Ureter (tissue), 1 donor: ENCODE data around the gene ARMC10. TPM values are rescaled to one million over a fixed set of nuclear protein-coding genes. Genes with fewer than 3 reads are reported as not detected.
"Not testable (repeated sequence)": the region's sequence is repeated elsewhere in the genome, so short reads cannot be mapped to it uniquely, and the experiment has no call there.

ENCODE experiments used
- DNase-seq: peaks from one replicate; pipeline ENCODE4 v3.0.0-alpha.2; 2020; ENCODE audit warnings: low spot score
- total RNA-seq: library from RNA; stranded (reverse); gene quantifications from one replicate; pipeline ENCODE4 v1.2.4, GENCODE V29; 2023
- donor health status: DM: yes; HTN: yes; CAD: no.

ARMC10 gene
- total RNA-seq, 1 donor from 2014 or later: 58.0 TPM

- DNase-seq: not testable (repeated sequence)
Measured at GRCh38 chr7:103078226-103078625, 3.3 kb downstream of the ARMC10 start.

DNA sequence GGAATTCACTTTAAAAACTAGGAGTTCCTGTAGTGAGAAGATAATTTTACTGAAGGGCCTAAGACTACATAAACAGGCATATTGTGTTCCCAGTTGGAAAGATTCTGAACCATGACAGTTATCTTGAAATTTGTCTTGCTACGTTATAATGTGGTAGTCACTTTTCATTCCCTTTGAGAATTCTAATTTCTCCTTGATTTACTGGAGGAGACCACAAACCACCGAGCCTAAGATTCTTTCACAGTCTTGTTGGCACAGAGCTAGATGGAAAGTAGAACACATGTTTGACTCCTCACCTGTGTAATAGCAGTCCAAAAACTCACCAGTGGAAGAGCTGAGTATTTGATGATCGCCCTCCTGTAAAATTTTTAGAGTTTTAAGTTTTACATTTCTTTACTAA lies 4.9 kb downstream of the ARMC10 start:
- DNase-seq: no peak

- DNase-seq: no peak
Measured at GRCh38 chr7:103080923-103081322, 6.0 kb downstream of the ARMC10 start.

- no peak for DNase-seq
Measured at GRCh38 chr7:103082497-103082896, 7.6 kb downstream of the ARMC10 start.

- no peak for DNase-seq
Measured at GRCh38 chr7:103083210-103083609, 8.3 kb downstream of the ARMC10 start.

DNA sequence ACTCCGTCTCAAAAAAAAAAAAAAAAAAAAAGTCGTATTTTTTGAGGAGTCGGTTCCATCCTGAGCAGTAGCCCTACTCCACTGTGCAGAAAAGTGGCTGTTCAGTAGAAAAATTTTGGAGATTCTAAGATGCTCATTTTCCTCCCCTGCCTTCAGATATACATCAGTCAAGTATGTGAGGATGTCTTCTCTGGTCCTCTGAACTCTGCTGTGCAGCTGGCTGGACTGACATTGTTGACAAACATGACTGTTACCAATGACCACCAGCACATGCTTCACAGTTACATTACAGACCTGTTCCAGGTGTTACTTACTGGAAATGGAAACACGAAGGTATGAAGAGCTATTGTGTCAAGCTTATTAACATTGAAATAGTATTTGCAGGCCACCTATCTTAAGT lies 17.4 kb downstream of the ARMC10 start:
- DNase-seq: not testable (repeated sequence)

DNA sequence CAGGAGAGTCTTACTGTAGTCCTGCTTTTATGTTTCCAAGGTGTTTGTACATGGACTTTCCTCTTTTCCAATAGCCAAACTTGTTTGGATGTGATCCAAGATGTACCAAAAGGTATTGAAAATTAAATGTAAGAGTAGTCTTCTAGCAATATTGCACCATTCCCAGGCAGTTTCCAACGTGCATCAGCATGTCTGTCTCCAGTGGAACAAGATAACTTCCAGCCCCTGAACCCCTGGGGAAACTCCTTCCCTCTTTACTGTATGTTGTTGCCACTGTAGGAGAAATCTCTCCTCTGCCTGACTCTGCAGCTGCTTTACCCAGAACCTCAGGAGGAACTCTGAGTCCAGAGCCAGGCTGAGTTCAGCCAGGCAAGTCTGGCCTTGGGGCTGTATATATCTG lies 18.5 kb downstream of the ARMC10 start:
- DNase-seq: no peak

DNA sequence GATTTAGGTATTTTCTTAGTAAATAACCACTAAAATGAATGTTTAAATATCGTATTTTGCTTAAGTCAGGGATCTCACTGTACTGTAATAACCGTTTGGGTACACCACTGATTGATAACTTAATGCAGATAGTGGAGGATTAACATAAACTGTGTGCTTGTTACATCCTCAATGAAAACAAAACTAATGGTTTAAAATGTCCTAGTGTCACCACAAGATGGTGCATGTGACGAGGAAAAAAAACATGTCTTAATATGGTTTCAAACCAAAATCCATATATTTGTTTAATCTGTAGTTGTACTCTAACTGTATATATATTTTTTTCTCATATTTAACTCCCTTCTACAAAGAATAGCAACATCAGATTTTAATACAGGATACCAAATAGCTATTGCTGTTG lies 19.2 kb downstream of the ARMC10 start:
- DNase-seq: no peak

DNA sequence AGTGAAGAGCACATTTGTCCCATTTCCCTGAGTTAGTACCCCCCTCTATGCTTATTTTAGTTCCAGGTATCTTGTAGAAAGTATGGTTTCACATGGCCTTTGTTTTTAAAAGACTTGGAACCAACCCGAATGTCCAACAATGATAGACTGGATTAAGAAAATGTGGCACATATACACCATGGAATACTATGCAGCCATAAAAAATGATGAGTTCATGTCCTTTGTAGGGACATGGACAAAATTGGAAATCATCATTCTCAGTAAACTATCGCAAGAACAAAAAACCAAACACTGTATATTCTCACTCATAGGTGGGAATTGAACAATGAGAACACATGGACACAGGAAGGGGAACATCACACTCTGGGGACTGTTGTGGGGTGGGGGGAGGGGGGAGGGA lies 20.6 kb downstream of the ARMC10 start:
- DNase-seq: not testable (repeated sequence)

- DNase-seq: no peak
Measured at GRCh38 chr7:103097041-103097440, 22.1 kb downstream of the ARMC10 start.

GRCh38 chr7:103100348-103100747 lies 25.4 kb downstream of the ARMC10 start:
- no peak for DNase-seq

- DNase-seq: no peak
Measured at GRCh38 chr7:103101543-103101942, 26.6 kb downstream of the ARMC10 start.

GRCh38 chr7:103106005-103106702 lies 31.2 kb downstream of the ARMC10 start:
- no peak for DNase-seq

DNA sequence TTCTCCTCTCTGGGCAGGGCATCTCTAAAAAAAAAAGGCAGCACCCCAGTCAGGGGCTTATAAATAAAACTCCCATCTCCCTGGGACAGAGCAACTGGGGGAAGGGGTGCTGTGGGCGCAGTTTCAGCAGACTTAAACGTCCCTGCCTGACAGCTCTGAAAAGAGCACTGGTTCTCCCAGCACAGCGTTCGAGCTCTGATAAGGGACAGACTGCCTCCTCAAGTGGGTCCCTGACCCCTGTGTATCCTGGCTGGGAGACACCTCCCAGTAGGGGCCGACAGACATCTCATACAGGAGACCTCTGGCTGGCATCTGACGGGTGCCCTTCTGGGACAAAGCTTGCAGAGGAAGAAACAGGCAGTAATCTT lies 31.7 kb downstream of the ARMC10 start:
- DNase-seq: not testable (repeated sequence)

- no peak for DNase-seq
Measured at GRCh38 chr7:103113164-103113563, 38.2 kb downstream of the ARMC10 start.

DNA sequence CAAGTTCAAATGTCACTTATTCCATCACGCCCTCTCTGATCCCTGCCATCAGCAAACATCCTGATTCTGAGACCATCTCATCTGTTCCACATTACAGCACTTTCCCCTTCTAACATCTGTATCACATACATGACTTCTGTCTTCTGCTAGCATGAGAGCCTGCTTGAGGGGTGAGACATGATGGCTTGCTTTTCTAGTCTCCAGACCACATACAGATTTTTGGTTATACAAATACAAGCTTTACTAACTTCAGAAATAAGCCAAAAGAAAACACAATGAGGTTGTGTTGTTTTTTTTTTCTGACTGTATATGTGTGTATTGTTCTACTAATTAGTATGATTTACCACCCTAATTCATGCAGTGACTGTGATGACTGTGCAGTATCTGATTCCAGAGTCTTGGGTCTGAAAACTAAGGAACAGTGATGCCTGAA lies 39.7 kb downstream of the ARMC10 start:
- DNase-seq: no peak

GRCh38 chr7:103115771-103116170 lies 40.8 kb downstream of the ARMC10 start:
- DNase-seq: no peak

DNA sequence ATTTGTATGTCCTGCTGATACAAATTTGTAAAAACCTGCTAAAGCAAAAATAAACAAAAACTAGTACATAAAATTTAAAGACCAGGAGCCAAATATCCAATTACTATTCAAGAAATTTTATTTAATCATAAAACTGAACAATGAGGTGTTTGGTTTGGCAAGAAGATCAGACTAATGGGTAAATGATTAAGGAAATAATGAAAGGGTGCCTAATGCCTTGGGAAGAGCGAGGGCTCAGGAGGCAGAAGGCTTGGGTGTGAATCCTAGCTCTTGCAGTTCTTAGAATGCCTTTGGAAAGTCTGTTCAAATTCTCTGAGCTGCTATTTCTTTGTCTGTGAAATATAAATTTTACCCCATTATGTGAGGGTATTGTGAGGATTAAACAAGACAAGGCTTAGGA lies 41.6 kb downstream of the ARMC10 start:
- no peak for DNase-seq

DNA sequence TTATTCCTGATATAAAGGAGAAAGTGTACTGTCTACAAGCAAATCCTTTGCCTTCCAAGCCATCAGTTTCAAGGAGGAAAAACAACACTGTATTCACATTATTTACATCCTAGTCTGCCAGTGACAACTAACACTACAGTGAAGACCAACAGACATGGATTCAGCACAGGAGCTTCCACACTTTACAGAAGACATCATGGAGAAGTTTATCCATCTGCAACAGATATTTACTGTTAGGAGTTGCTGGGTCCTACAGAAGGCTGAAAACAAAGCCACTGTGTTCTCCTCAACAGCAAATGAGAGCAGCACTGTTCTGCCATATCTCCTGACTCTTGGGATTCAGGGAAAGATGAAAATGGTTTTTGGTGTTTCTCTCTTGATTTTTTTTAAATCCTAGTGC lies 42.1 kb downstream of the ARMC10 start:
- no peak for DNase-seq

DNA sequence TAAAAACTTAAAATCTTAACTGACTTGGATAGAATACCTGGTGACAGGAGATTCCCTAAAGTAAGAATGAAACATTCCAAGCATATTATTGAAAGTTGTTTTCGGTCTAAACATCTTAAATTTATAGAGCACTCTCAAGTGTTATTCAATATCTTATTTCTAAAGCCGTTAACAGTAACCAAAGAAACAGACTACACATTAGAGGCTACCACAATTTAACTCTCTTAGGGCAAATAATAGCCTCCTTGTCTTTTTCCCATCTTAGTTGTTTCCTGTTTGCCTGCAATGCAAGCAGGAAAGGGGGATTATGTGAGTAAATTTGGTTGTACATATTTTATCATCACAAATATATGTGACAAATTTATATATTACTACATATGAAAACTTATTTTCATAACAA lies 42.5 kb downstream of the ARMC10 start:
- no peak for DNase-seq

DNA sequence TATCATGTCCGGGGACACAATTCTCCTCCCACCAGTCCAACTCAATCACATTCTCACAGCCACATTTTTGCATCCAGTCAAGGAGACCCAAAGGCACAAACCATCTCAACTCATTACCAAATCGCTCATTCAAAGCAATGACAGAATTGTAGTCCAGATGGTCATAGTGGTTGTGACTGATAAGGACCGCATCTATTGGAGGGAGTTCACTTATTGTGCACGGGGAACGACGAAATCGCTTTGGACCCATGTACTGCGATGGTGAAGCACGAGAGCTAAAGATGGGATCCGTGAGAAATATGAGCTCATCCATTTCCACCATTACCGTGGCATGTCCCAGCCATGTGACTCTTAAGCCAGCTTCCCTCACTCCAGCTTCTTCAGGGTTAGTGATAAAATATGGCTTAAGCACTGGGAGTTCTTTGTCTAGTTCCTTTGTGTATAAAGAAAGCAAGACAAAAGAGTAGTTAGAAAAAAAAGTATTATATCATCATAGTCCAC lies 44.9 kb downstream of the ARMC10 start:
- DNase-seq: no peak

DNA sequence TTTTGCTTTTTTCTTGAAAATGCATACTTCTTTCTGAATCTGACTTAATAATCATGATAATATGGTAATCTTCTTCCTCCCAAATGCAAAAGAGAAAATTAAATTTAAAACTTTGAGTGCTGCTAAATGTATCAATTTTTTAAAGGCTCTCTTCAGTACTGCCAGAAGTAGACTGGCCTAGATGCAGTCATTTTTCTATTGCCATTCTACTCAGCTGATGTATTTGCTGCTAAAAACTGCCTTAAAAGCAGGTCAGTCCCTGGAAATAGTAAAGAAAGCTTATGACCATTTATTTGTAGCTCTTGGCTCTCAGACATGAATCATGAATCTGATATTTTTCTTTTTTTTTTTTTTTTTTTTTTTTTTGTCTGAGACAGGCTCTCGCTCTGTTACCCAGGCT lies 45.4 kb downstream of the ARMC10 start:
- no peak for DNase-seq

DNA sequence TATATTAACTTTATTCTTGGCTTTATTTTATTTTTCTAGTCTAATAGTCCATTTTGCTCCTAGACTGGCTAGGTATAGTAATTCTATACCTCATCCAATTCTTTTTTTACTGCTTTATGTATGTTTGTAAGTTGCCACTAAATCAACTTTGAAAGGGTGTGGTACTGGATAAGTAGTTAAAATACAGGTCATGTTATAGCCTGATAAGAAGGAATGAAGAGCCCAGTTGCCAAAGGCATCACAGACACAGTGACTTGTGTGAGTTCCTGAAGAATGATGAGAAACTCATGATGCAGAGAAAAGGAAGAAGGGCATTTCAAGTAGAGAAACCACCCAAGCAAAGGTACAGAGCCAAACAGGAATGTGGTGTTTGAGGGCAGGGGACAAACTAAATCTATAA lies 46.7 kb downstream of the ARMC10 start:
- no peak for DNase-seq

GRCh38 chr7:103123529-103123928 lies 48.6 kb downstream of the ARMC10 start:
- no peak for DNase-seq
